GM21529 (cell line): ENCODE data around the gene MYRIP.
A peak's percentile ranks its signal among the peaks of the same experiment; 100 is the strongest.

Experiments
- ATAC-seq: cut with Tn5 transposase; IDR thresholded peaks from one replicate; pipeline ENCODE4 v1.9.1; 2021; ENCODE audit not compliant: unreplicated experiment

The MYRIP gene

DNA sequence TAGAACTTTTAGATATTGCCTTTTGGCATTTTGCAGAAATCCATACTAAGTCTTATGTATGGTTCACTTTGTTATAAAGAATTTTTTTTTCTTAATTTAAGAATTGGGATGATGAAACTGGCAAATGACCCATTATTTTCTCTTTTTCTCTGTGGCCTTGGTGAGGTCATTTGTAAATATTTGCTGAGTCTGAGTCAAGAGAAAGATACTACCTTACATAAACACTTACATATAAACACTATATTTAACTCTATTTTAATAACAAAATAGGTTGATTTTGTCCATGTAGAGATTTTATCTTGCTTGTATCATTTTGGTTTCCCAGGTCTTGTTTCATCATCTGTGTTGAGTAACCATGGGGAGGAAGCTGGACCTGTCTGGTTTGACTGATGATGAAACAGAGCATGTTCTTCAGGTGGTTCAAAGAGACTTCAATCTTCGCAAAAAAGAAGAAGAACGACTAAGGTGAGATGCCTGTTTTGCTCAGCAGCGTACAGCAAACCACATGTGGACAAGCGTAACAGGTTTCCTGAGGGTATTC, 91.1 kb downstream of the MYRIP start:
- ATAC-seq, result no peak

- no peak for ATAC-seq
Observed at GRCh38 chr3:39903253-39903652, 93.8 kb downstream of the MYRIP start.

DNA sequence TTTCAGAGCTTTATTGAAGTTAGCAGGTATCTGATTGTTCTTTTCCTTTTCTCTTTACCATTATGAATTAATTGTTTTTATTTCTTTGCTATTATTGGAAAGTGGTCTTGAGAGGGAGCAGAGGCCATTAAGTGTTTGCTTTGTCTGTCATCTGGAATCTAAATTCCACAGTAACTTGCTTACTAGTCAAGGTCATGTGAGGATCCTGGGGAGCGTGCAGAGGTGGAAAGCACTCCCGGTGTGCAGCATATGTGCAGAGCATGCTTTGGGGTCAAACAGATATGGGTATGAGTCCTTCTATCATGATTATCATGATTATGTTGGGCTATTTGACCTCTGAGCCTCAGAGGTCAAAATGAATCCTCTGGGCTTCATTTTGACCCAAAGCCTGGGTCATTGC, 96.4 kb downstream of the MYRIP start:
- no peak for ATAC-seq

DNA sequence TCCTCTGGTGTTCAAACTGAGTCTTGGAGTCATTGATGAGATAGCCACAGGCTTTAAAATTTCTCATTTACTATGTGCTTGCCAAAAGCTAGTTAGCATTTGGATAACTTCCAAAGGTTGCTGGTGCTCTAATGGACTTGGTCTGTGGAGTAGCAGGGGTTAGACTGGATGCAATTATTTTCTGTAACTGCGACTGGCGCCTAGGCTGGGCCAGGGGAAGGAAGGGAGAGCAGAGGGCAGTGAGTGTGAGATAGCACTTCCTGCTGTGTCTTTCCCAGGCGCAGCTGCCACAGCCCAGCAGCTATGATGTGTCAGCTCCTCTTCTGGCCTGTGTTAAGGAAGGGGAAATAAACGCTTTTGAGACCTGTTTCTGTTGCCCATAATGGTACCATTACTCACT, 98.6 kb downstream of the MYRIP start:
- no peak for ATAC-seq

- ATAC-seq, result no peak
Observed at GRCh38 chr3:39910135-39910534, 100.7 kb downstream of the MYRIP start.

GRCh38 chr3:39910826-39911464, 101.5 kb downstream of the MYRIP start:
- no peak for ATAC-seq

- no peak for ATAC-seq
Observed at GRCh38 chr3:39911465-39912309, 102.3 kb downstream of the MYRIP start.

DNA sequence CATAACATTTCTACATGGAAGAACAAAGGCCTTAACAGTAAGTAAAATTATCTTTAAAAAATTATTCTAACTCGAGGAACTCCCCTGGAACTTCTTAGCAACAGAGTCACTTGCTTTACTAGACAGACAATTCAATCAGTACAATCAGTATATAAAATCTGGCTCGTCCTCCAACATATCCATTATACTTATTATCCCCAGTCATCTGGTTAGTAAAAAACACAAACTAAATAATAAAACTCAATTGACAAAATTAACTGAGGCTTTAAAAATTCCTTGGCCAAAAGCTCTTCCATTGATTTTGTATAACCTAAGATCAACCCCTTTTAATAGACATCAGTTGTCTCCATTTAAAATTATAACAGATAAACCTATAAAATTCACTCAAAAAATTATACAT, 105.6 kb downstream of the MYRIP start:
- ATAC-seq, result no peak

GRCh38 chr3:39917065-39917773, 107.8 kb downstream of the MYRIP start:
- no peak for ATAC-seq

DNA sequence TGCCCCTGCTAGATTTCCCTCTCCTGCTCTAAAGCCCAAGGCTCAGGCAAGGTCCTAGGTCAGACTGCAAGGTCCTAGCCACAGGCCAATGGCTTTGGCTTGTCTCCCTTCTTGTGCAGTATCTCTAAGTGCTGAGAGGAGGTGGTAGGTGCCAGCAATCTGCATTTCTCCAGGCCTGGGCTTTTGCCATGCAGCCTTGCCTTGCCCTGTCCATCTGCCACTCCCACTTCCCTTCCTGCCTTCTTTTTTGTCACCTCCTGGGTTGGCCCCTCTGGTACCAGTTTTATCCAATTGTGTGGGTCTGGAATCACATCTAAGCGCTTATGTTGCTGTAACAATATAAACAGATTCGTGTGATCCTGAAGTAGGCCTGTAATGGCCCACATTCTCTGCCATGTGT, 109.9 kb downstream of the MYRIP start:
- no peak for ATAC-seq

- ATAC-seq, result no peak
Observed at GRCh38 chr3:39920271-39920670, 110.9 kb downstream of the MYRIP start.

- no peak for ATAC-seq
Observed at GRCh38 chr3:39927479-39927878, 118.1 kb downstream of the MYRIP start.

DNA sequence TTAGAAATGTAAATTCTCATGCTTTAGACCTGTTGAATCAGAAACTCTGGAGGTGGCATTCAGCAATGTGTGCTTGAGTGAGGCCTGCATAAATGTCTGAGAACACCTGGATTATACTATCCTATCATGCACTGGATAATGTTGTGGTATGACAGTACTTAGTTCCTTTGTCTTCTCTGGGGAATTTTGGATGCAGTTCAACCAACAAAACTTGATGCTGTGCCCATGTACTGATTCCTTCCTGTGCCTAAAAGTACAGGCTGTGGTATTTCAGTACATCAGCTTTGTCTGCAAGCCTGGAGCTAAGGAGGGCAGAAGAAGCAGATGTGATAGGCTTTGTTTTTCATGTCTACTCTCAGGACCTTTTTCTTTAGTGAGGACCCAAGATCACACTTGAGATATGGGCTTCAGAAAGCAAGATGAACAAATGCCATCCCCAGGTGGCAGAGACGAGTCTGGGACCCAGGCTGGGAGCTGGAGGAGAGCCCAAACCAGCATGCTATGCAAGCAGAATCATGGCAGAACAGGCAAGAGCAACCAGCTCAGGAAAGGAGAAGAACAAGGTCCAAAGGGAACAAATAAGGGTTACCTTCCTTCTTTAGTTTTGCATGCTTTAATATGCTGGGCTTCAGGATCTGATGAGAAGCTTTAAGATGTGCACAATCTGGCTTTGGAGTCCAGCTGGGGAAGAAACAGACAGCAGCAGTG, 124.7 kb downstream of the MYRIP start:
- no peak for ATAC-seq

DNA sequence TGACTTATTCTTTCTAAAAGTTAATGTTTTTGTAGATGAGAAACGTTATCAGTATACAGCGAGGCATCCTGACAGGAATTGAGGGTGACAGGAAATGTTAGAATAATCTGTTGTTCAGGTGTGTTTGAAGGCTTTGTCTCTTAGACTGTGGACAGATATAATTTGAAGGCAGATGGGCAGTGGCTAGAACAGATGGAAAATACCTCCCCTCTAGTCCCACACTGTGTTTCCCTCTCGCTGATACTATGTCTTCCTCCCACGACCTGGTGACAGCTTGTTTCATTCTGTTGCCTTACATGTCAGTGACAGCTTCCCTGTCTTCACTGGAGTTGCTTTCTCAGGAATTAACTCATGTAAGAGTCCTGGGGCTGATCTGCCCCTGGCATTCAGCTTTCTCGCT, 125.3 kb downstream of the MYRIP start:
- ATAC-seq, result no peak

- no peak for ATAC-seq
Observed at GRCh38 chr3:39935261-39935660, 125.9 kb downstream of the MYRIP start.

GRCh38 chr3:39936848-39937247, 127.4 kb downstream of the MYRIP start:
- ATAC-seq, result no peak

DNA sequence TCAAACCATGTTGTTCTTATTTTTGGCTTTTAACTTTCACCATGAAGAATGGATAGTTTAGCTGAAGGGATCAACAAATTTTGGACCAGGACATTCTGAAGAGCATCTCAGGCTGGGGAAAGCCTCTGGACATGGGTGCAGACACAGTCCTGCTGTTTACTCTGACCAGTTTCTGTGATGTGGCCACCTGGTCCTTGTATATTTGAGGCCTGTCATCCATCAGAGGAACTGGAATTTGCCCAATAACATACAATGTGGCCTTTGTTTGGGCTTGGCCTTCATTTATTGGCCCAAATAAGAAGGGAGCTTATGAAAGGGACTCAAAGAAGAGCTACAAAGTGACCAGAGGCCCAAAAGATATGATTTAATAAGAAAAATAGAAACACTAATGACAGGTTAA, 127.9 kb downstream of the MYRIP start:
- no peak for ATAC-seq

DNA sequence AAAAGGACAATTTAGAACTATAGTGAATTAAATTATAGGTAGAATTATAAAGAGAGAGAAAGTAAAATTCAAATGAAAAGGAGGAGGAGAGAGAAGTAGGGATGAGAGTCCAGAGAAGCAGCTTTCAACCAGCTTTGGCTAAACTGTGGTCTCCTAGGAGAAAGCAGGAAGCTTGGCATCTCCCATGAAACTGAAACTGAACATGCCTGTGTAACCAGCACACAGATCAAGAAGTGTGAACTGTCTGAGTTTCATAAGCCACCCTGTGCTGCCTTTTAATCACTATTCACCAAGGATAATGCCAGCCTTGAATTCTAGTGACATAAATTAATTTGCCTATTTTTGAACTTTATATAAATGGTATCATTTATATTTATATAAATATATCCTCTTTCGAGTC, 128.5 kb downstream of the MYRIP start:
- ATAC-seq, result peak; percentile 72

GRCh38 chr3:39941931-39942330, 132.5 kb downstream of the MYRIP start:
- no peak for ATAC-seq

GRCh38 chr3:39960515-39961191, 151.2 kb downstream of the MYRIP start:
- no peak for ATAC-seq

DNA sequence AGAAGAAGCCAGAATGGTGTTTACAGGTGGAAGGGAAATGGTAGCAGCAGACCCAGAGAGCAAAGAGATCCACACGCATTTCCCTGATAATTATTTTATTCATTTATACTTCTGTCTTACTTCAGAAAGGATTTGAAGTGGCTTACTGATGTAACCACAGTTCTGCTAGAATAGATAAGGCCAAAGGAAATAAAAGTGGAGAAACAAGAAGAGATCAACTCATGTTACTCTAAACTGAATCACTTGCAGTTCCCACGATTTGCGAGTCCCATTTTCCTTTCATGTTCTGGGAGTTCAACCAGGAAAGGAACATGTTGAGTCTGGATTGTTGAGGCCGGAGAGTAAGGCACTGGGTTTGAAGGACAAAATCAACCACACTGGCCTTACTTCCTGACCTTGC, 151.8 kb downstream of the MYRIP start:
- no peak for ATAC-seq
